NOMO-1 treated with dmso at 0.1 percent for 144 hours (cell line): ENCODE measurements around the gene GLYATL2.
A peak's percentile ranks its signal among the peaks of the same experiment; 100 is the strongest.

Source experiments
- DNase-seq: peaks from one replicate; lab custom pipeline; 2025; ENCODE audit not compliant: unreplicated experiment; lab: John Stamatoyannopoulos, UW

Gene GLYATL2

DNA sequence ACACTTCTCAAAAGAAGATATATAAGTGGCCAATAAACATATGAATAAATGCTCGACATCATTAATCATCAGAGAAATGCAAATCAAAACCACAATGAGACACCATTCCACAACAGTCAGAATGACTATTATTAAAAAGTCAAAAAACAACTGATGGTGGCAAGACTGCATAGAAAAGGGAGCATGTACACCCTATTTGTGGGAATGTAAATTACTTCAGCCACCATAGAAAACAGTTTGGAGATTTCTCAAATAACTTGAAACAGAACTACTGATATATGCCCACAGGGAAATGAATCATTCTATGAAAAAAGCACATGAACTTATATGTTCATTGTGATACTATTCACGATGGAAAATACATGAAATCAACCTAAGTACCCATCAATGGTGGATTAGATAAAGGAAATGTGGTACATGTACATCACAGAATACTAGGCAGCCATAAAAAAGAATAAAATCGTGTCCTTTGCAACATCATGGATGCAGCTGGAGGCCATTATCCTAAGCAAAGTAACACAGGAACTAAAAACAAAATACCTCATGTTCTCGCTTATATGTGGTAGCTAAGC lies 42.4 kb downstream of the GLYATL2 start:
- DNase-seq, result no peak

GRCh38 chr11:58801302-58801701 lies 43.2 kb downstream of the GLYATL2 start:
- no peak for DNase-seq

- DNase-seq, result no peak
Observed at GRCh38 chr11:58796333-58796732, 48.2 kb downstream of the GLYATL2 start.

DNA sequence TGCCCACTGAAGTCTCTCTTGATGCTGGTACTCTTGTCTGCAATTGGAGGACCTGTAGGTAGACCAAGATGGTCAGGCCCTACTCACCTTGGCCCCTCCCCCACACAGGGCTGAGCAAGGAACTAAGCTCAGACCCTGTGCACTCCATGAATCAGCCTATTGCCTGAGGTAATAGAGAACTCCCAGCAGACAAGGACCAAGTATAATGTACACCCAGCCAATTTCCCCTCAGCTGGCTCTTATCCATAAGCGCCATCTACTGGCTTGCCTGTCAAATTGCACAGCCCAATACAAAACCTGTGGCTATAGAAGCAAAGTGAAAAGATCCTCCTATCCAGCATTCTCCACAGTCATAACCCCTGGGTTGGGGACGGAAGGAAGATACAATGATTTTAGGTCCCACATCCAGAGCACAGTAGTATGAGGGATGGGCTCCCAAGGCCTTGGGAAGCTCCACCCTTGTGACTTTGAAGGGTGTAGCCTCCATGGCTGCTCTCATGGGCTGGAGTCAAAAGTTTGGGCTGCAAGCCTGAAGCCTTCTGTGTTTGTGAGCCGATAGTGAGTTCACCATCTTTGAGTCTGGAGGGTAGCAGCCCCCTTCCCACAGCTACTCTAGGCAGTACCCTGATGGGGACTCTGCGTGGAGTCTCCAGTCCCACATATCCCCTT lies 56.0 kb downstream of the GLYATL2 start:
- DNase-seq, result peak; percentile 36

DNA sequence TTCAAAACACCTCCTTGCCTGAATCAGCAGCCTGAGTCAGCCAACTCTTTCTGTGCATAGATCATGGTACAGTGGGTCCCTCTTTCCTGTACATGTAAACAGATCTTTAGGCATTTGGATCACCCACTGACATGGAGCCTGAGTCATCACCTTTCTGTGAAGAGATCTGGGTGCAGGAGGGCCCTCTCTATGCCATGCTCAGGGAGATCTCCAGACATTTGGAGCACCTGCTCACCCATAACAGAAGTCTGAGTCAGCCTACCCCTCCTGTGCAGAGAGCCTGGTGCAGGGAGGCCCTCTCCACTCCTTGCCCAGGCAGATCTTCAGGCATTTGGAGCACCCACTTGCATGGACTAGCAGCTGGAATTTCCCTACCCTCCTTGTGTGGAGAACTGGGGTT lies 56.6 kb downstream of the GLYATL2 start:
- no peak for DNase-seq

GRCh38 chr11:58786693-58787092 lies 57.8 kb downstream of the GLYATL2 start:
- no peak for DNase-seq

- no peak for DNase-seq
Observed at GRCh38 chr11:58784995-58785394, 59.5 kb downstream of the GLYATL2 start.
